Measurements from ENCODE around the gene CHODL.

DNA sequence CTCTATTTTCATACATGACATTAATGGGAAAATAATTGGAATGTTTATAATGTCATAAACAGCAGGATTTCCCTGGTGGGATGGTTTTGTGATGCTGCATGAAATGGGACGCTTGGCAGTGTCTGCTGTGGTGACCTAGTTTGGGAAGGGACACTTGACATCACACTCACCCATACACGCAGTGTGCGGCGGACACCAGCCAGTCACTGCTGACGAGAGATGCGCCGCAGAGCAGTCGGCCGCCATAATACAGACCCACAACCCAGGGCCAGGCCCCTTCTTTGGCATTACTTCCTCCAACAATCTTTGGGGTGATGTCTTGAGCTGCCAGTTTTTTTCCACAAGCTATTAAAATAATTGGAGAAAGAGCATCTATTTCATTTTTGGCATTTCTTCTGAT is 49.5 kb downstream of the CHODL start:
- TF ChIP-seq CTCF (IDR thresholded peaks at IDR 0.05) (no peak), POLR2A (IDR thresholded peaks at IDR 0.05; ENCODE audit: low read depth) (no peak), EP300 (IDR thresholded peaks at IDR 0.05) (no peak)
